Thymus (tissue), 11 donors: ENCODE measurements around the gene ADORA2A. TPM values are rescaled to one million over a fixed set of nuclear protein-coding genes. Genes with fewer than 3 reads are reported as not detected.

ENCODE experiments used
- DNase-seq, 9 donors: peaks; one replicate each; pipeline ENCODE4 v3.0.0-alpha.2; 2013; ENCODE audit warnings: low spot score in 9 of 9, low read depth in 6 of 9, missing footprints in 1 of 9
- H3K27ac ChIP-seq, 2 donors: one replicate each; pipeline ENCODE4 v1.5.1; 2013; ENCODE audit warnings: control low read depth in 1 of 2, low read depth in 1 of 2, low read length in 1 of 2, mild to moderate bottlenecking in 1 of 2, moderate library complexity in 1 of 2
- H3K27me3 ChIP-seq, 2 donors: one replicate each; pipeline ENCODE4 v1.5.1; 2013; ENCODE audit warnings: low read length in 1 of 2; ENCODE audit not compliant: control insufficient read depth in 2 of 2, insufficient read depth in 1 of 2
- H3K36me3 ChIP-seq, 2 donors: one replicate each; pipeline ENCODE4 v1.5.1; 2013; ENCODE audit warnings: low read length in 1 of 2, mild to moderate bottlenecking in 1 of 2, moderate library complexity in 1 of 2; ENCODE audit not compliant: control insufficient read depth in 2 of 2, insufficient read depth in 2 of 2
- H3K4me1 ChIP-seq, 2 donors: one replicate each; pipeline ENCODE4 v1.5.1; 2013; ENCODE audit warnings: low read length in 2 of 2; ENCODE audit not compliant: control insufficient read depth in 2 of 2, insufficient read depth in 2 of 2
- H3K4me3 ChIP-seq, 2 donors: one replicate each; pipeline ENCODE4 v1.5.1; 2013; ENCODE audit warnings: low read length in 2 of 2, control low read depth in 1 of 2, mild to moderate bottlenecking in 1 of 2
- H3K9me3 ChIP-seq, 2 donors: one replicate each; pipeline ENCODE4 v1.5.1; 2013; ENCODE audit warnings: low read length in 1 of 2, mild to moderate bottlenecking in 1 of 2; ENCODE audit not compliant: control insufficient read depth in 2 of 2, insufficient read depth in 1 of 2
- WGBS: extraction: QIAGEN DNeasy Blood & Tissue Kit; methylation state at CpG from one replicate; pipeline ENCODE4 v1.1.7; 2013; 5-methylcytosine and 5-hydroxymethylcytosine counted together
- polyA plus RNA-seq: library from polyadenylated mRNA; stranded (reverse); fragments of 200-250 nt; gene quantifications from one replicate; pipeline ENCODE4 v1.2.3, GENCODE V29; 2013
- total RNA-seq: library from RNA; stranded (reverse); fragments of 120-200 nt; gene quantifications from one replicate; pipeline ENCODE4 v1.2.4, GENCODE V29; 2013
- donor health status: healthy.

Gene ADORA2A
- total and polyA plus RNA-seq, 2 donors = 21.8 to 77.4 TPM

GRCh38 chr22:24418786-24419474, 8.5 kb upstream of the ADORA2A start:
- Histone ChIP-seq H3K4me1 (peaks cover 0 to 20% of the 10 kb centered on the region in 2 donors), H3K36me3 (peaks cover 34 to 35% of the 10 kb centered on the region in 2 donors), H3K9me3 (no peaks in the 10 kb centered on the region), H3K4me3 (no peak overlapping the region), H3K27ac (no peak overlapping the region), H3K27me3 (peaks cover 0 to 2% of the 10 kb centered on the region in 2 donors)
- 92% methylated on average over 16 of the region's 16 CpGs for WGBS
- DNase-seq = no peak

DNA sequence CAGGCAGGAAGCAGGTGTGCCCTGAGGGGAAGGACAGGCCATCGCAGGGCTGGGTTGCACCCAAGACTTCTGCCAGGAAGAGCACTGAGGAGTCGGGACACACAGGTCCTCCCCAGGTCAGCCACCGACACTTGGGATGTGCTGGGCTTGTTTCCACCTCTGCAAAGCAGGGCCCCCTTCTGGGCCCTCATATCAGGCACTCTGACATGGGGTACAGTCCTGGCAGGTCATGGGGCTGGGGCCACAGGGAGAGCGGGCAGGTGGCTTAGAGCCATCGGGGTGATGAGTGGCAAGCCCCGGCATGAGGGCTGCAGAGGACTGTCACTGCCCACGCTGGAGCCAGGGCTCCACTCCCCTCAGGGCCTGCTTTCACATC, 7.9 kb upstream of the ADORA2A start:
- Histone ChIP-seq H3K9me3 (no peaks in the 10 kb centered on the region), H3K36me3 (peaks cover 28 to 30% of the 10 kb centered on the region in 2 donors), H3K27me3 (peaks cover 2 to 3% of the 10 kb centered on the region in 2 donors), H3K27ac (no peak overlapping the region), H3K4me1 (peaks cover 1 to 21% of the 10 kb centered on the region in 2 donors), H3K4me3 (no peak overlapping the region)
- no peak for DNase-seq
- 77% methylated on average over 7 of the region's 7 CpGs for WGBS

DNA sequence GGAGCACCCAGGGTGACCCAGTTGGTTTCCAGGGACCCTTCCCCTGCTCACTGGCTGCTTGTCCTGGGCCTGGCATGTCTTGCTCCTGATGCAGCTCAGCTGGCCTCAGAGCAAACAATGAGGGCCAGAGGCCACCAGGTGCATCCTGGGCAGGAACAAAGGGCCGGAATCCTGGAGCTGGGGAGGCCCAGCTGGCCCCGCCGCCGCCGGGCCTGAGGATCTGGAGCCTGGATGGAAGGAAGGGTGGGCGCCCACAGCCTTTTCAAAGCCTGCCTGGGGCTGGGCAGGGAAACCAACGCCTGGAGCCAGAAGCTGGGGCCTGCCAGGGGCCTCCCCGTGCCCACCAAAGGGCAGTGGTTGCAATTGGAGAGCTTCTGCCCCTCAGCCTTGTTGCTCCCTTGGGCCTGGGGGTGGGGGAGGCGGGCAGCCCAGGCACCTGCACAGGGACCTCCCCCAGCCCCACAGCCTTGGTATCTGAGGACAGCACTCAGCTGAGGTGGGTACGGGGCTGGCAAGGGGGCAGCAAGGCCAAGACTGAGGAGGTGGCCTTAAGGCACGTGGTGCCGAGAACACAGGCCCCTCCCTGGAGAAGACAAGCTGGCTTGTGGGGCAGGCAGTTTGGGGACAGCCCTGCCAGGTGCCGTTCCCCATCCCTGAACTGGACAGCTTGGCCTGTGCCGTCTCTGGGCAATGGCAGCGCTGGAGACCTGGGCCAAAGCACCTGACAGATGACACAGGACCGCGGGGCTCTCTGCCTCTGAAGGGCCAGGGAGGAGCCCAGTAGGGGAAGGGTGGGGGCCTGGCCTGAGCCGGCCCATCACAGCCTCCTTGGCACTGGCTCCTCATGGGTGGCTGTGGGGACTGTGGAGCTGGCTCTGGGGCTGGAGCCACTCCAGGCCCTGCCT, 7.1 kb upstream of the ADORA2A start:
- 85% methylated on average over 18 of the region's 18 CpGs for WGBS
- Histone ChIP-seq H3K27ac (no peak overlapping the region), H3K36me3 (peaks cover 20 to 21% of the 10 kb centered on the region in 2 donors), H3K4me3 (no peak overlapping the region), H3K9me3 (no peaks in the 10 kb centered on the region), H3K4me1 (peaks cover 9 to 30% of the 10 kb centered on the region in 2 donors), H3K27me3 (peaks cover 2 to 9% of the 10 kb centered on the region in 2 donors)
- no peak for DNase-seq

DNA sequence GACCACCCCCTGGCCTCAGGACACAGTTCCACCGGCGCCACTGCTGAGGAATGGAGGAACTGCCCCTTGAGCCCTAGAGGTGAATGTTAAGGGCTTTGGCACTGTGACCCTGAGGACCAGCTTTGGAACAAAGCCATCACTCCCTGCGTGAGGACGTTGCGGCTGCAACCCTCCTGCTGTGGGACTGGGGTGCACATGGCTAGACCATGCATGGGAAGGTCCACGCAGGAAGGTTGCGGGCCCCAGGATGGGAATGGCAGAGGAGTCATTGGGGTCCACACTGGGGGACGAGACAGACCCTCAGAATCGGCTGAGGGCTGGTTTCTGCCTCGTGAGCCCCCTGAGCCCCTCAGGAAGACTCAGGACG, 6.4 kb upstream of the ADORA2A start:
- peaks cover 13 to 36% of the 10 kb centered on the region in 2 donors for H3K4me1 ChIP-seq
- WGBS = 92% methylated on average over 11 of the region's 11 CpGs
- DNase-seq = peak in 1 of 9 donors; percentile 24

DNA sequence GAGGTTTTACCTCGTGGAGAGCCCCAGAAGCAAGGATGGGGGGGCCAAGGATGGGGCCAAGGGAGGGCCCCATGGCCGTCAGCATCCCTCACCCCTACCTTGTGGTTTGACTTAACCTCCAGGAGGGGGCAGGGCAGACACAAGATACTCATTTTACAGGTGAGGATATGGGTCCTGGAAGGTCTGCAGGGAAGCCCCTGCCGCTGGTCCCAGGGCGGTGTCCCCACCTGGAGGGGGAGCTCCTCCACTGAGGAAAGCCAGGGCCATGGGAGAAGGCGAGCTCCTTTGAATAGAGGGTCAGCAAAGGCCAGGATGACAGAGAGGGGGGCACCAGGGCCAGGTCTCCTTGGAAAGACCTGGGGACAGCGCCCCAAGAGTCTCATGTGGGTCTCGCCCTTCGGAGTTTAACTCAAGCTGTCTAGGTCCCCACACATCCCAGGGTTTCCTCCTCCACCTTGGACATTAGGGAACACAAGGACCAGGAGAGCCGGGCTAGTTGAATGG, 5.9 kb upstream of the ADORA2A start:
- peak in 2 of 9 donors; percentile 61 to 80 for DNase-seq
- H3K4me1 ChIP-seq = peaks cover 19 to 41% of the 10 kb centered on the region in 2 donors
- no peaks in the 10 kb centered on the region for H3K9me3 ChIP-seq
- peaks cover 10% of the 10 kb centered on the region in 2 donors for H3K36me3 ChIP-seq
- H3K27ac ChIP-seq = no peak overlapping the region
- WGBS = 57% methylated on average over 9 of the region's 9 CpGs
- peaks cover 2 to 11% of the 10 kb centered on the region in 2 donors for H3K27me3 ChIP-seq
- H3K4me3 ChIP-seq = no peak overlapping the region

More for the DNA sequence above, 6.4 kb upstream of the ADORA2A start:
- peaks cover 2 to 9% of the 10 kb centered on the region in 2 donors for H3K27me3 ChIP-seq
- no peak overlapping the region for H3K27ac ChIP-seq
- H3K36me3 ChIP-seq = peaks cover 13 to 15% of the 10 kb centered on the region in 2 donors
- H3K9me3 ChIP-seq = no peaks in the 10 kb centered on the region
- H3K4me3 ChIP-seq = no peak overlapping the region

DNA sequence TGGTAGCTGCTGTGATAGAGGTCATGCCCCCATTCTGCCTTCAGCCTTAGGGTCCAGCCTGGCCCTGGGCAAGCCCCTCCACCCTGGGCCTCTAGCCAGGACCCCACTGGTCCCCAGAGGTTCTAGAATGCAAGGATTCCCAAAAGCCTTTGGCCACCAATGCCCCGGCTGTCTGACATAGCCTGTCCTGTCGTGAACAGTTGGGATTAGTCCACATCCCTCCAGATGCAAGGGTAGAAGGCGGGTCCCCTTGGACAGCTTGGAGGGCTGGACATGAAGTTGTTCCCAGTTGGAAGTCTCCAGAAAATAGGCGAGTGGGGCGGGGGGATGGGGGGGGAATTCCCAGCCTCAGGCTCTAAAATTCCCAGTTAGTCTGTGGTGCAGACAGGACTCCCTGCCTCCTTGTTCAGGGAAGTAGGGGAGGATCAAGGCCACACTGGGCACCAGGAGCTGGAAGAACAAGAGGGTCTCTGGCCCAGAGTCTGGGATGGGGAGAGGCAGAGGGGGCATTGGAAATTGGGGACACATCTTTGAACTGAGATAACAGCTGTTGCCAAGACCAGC, 5.2 kb upstream of the ADORA2A start:
- H3K4me1 ChIP-seq = peaks cover 24 to 48% of the 10 kb centered on the region in 2 donors
- H3K36me3 ChIP-seq = peaks cover 7 to 12% of the 10 kb centered on the region in 2 donors
- H3K27me3 ChIP-seq = peaks cover 2 to 11% of the 10 kb centered on the region in 2 donors
- no peak overlapping the region for H3K4me3 ChIP-seq
- H3K9me3 ChIP-seq = peaks cover 0 to 4% of the 10 kb centered on the region in 2 donors
- 94% methylated on average over 5 of the region's 5 CpGs for WGBS
- DNase-seq = peak in 1 of 9 donors; percentile 5
- no peak overlapping the region for H3K27ac ChIP-seq

GRCh38 chr22:24423519-24424000, 3.8 kb upstream of the ADORA2A start:
- 2% methylated on average over 56 of the region's 56 CpGs for WGBS
- no peak overlapping the region for H3K27ac ChIP-seq

DNA sequence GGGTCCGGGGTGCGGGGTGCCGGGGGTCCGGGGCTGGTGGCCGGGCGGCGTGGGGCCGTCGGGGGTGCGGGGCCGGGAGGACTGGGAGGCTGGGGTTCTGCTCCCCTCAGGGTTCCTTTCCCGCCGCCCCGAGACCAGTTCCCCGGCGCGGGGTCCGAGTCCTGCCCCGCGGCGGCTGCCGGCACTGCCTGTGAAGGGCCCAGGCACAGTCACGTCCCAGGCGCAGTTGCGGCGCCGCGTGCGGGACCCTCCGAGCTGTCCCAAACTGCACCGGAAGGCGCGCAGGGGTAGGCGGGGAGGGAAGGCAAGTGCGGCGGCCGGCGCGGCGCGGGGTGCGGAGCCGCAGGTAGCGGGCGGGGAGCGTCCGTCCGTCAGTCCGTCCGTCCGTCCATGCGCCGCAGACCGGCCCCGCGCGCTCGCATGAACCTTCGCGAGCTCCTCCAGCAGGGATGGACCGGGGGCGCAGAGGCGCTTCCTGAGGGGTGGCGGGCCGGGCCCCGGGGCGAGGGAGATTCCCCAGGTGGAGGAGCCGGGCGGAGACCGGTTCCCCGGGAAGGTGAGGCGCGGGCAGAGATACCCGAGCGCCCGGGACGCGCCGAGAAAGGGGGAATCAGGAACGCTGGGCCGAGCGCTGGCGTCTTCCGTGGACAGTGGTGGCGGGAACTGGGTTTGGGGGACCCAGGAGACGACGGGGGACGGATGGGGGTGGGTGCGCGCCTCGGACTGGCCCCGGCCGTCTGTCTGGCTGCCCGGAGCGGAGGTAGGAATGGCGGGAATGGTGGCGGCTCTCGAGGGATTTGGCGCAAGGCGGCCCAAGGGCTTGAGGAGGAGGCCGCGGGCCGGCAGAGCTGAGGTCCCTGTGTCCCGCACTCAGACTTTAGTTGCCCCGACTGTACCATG, 3.1 kb upstream of the ADORA2A start:
- Histone ChIP-seq H3K4me3 (peak overlapping the region; percentile 75 to 87), H3K36me3 (peaks cover under 1 to 5% of the 10 kb centered on the region in 2 donors), H3K27ac (peak overlapping the region; percentile 53 to 75), H3K27me3 (peaks cover 2 to 11% of the 10 kb centered on the region in 2 donors), H3K4me1 (peaks cover 29 to 68% of the 10 kb centered on the region in 2 donors), H3K9me3 (peaks cover 0 to 4% of the 10 kb centered on the region in 2 donors)
- WGBS = 19% methylated on average over 105 of the region's 105 CpGs
- peak in 1 of 9 donors; percentile 75 for DNase-seq

More at GRCh38 chr22:24423519-24424000, 3.8 kb upstream of the ADORA2A start:
- Histone ChIP-seq H3K36me3 (peaks cover 0 to 5% of the 10 kb centered on the region in 2 donors), H3K9me3 (peaks cover 0 to 4% of the 10 kb centered on the region in 2 donors), H3K4me3 (peak overlapping the region; percentile 75 to 87), H3K27me3 (peaks cover 2 to 11% of the 10 kb centered on the region in 2 donors), H3K4me1 (peaks cover 24 to 61% of the 10 kb centered on the region in 2 donors)
- DNase-seq = peak in 2 of 9 donors; percentile 64 to 70
